Neural progenitor cell (in vitro differentiated cells): ENCODE data around the gene REN. TPM values are rescaled to one million over a fixed set of nuclear protein-coding genes. Genes with fewer than 3 reads are reported as not detected.

Source experiments
- DNase-seq: peaks from one replicate; pipeline ENCODE4 v3.0.0-alpha.2; 2016; ENCODE audit warnings: low spot score
- H2AFZ ChIP-seq: fragments of 200-600 bp; sonication (generic); replicated peaks from 2 replicates; pipeline ENCODE4 v1.6.1; 2016; ENCODE audit warnings: antibody characterized with exemption
- H3F3A ChIP-seq: fragments of 200-600 bp; sonication (generic); 2 replicates; pipeline ENCODE4 v1.6.1; 2016; ENCODE audit warnings: antibody characterized with exemption, low read depth
- H3K27ac ChIP-seq: fragments of 200-600 bp; sonication (generic); 2 replicates; pipeline ENCODE4 v1.5.1; 2016; ENCODE audit warnings: mild to moderate bottlenecking
- H3K27me3 ChIP-seq: fragments of 200-600 bp; sonication (generic); 2 replicates; pipeline ENCODE4 v1.6.1; 2016; ENCODE audit warnings: mild to moderate bottlenecking, moderate library complexity
- H3K36me3 ChIP-seq: fragments of 200-600 bp; sonication (generic); 2 replicates; pipeline ENCODE4 v1.5.1; 2016
- H3K4me1 ChIP-seq: fragments of 200-600 bp; sonication (generic); 2 replicates; pipeline ENCODE4 v1.6.1; 2016; ENCODE audit warnings: mixed run types
- H3K4me2 ChIP-seq: fragments of 200-600 bp; sonication (generic); 2 replicates; pipeline ENCODE4 v1.6.1; 2016
- H3K4me3 ChIP-seq: fragments of 200-600 bp; sonication (generic); 2 replicates; pipeline ENCODE4 v1.5.1; 2016
- H3K79me2 ChIP-seq: fragments of 200-600 bp; sonication (generic); 2 replicates; pipeline ENCODE4 v1.6.1; 2016; ENCODE audit warnings: low read depth
- H3K9ac ChIP-seq: fragments of 200-600 bp; sonication (generic); 2 replicates; pipeline ENCODE4 v1.6.1; 2016
- H3K9me3 ChIP-seq: fragments of 200-600 bp; sonication (generic); 2 replicates; pipeline ENCODE4 v1.5.1; 2016; ENCODE audit warnings: low read depth
- H4K20me1 ChIP-seq: fragments of 200-600 bp; sonication (generic); 2 replicates; pipeline ENCODE4 v1.6.1; 2016; ENCODE audit warnings: low read depth
- H3K27ac Mint-ChIP-seq: 3 replicates; pipeline ENCODE4 v1.8.0; 2021; ENCODE audit warnings: mixed read lengths
- H3K27me3 Mint-ChIP-seq: 2 replicates; pipeline ENCODE4 v1.8.0; 2022; ENCODE audit warnings: low read depth, mild to moderate bottlenecking, inconsistent platforms, moderate library complexity, mixed read lengths; ENCODE audit not compliant: insufficient read depth
- H3K36me3 Mint-ChIP-seq: 3 replicates; pipeline ENCODE4 v1.8.0; 2021; ENCODE audit warnings: mixed read lengths
- H3K4me1 Mint-ChIP-seq: 3 replicates; pipeline ENCODE4 v1.8.0; 2021; ENCODE audit warnings: mixed read lengths
- H3K4me3 Mint-ChIP-seq: 3 replicates; pipeline ENCODE4 v1.8.0; 2021; ENCODE audit warnings: mild to moderate bottlenecking, moderate library complexity, mixed read lengths
- H3K9me3 Mint-ChIP-seq: 3 replicates; pipeline ENCODE4 v1.8.0; 2020; ENCODE audit warnings: mixed read lengths
- CTCF ChIP-seq: fragments of 200-600 bp; sonication (generic); IDR thresholded peaks from 2 replicates; pipeline ENCODE4 v1.5.1; 2017; ENCODE audit warnings: antibody characterized with exemption, mild to moderate bottlenecking
- EZH2 ChIP-seq: fragments of 200-600 bp; sonication (generic); IDR thresholded peaks from 2 replicates; pipeline ENCODE4 v1.6.1; 2017; ENCODE audit warnings: antibody characterized with exemption, mild to moderate bottlenecking, moderate library complexity
- EZH2phosphoT487 ChIP-seq: fragments of 200-600 bp; sonication (generic); IDR thresholded peaks from 2 replicates; pipeline ENCODE4 v1.6.1; 2017; ENCODE audit warnings: antibody characterized with exemption
- total RNA-seq: library from RNA; depleted of rRNA; stranded (reverse); fragments of >200 nt; gene quantifications from 2 replicates; pipeline ENCODE4 v1.2.3, GENCODE V29; 2015; ENCODE audit warnings: low replicate concordance

Gene REN
- total RNA-seq, 1 donor from 2014 or later: not detected

GRCh38 chr1:204174958-204175357, 8.8 kb upstream of the REN start:
- no peak for TF ChIP-seq EZH2phosphoT487
- TF ChIP-seq EZH2: no peak
- TF ChIP-seq CTCF: no peak
- H3K9me3 ChIP-seq: peaks cover under 1% of the 10 kb centered on the region
- H2AFZ ChIP-seq: no peak overlapping the region
- H3K79me2 ChIP-seq: no peaks in the 10 kb centered on the region
- Mint-ChIP-seq H3K4me1 (no peaks in the 10 kb centered on the region), H3K9me3 (peaks cover 13% of the 10 kb centered on the region), H3K4me3 (no peak overlapping the region), H3K27me3 (peaks cover 4% of the 10 kb centered on the region), H3K36me3 (no peaks in the 10 kb centered on the region), H3K27ac (no peak overlapping the region)
- H3K27me3 ChIP-seq: peaks cover 28% of the 10 kb centered on the region
- H3K4me2 ChIP-seq: no peak overlapping the region
- no peaks in the 10 kb centered on the region for H3F3A ChIP-seq
- H3K36me3 ChIP-seq: no peaks in the 10 kb centered on the region
- H3K4me1 ChIP-seq: no peaks in the 10 kb centered on the region
- H4K20me1 ChIP-seq: no peaks in the 10 kb centered on the region
- no peak overlapping the region for H3K4me3 ChIP-seq
- H3K9ac ChIP-seq: no peak overlapping the region
- H3K27ac ChIP-seq: no peak overlapping the region
- DNase-seq: no peak

DNA sequence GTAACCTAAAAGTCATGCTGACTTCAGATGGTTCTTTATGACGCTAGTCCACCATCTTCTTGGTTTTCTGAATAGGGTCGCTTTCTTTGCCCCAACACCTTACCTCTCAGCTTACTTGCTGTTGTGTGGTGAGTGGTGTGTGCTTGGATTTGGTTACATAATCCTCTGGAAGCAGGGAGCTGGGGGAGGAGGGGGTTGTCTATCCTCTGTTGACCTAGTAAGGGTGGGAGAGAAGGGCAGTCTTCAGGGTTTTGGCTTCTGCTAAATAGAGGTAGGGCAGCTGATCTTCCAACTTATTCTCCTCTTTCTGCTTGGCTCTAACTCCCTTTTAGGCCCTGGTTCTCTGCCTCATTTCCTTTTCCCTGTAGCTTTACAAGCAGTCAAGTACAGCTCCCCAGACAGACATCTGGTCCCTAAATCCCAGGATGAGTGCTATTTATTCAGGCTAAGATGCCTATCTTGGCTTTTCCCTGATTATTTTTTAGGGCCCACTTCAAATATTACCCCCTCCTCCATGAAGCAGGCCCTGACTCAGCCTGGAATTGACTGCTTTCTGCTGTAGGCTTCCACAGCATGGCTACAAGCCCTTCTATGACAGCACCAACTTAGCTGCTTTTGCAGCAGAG, 6.4 kb upstream of the REN start:
- Histone ChIP-seq H3K4me3 (no peak overlapping the region), H3K9ac (no peak overlapping the region), H3K36me3 (no peaks in the 10 kb centered on the region), H3K27ac (no peak overlapping the region), H3K27me3 (peaks cover 28% of the 10 kb centered on the region), H2AFZ (no peak overlapping the region), H3F3A (no peaks in the 10 kb centered on the region), H3K79me2 (no peaks in the 10 kb centered on the region), H3K9me3 (peaks cover 11% of the 10 kb centered on the region), H3K4me1 (no peaks in the 10 kb centered on the region), H4K20me1 (no peaks in the 10 kb centered on the region), H3K4me2 (no peak overlapping the region)
- no peak for TF ChIP-seq EZH2
- no peak for TF ChIP-seq EZH2phosphoT487
- no peak for TF ChIP-seq CTCF
- no peak for DNase-seq
- Mint-ChIP-seq H3K4me3 (no peak overlapping the region), H3K27ac (no peak overlapping the region), H3K27me3 (no peaks in the 10 kb centered on the region), H3K9me3 (peaks cover 24% of the 10 kb centered on the region), H3K36me3 (no peaks in the 10 kb centered on the region), H3K4me1 (no peaks in the 10 kb centered on the region)

GRCh38 chr1:204171751-204172178, 5.6 kb upstream of the REN start:
- H3K79me2 ChIP-seq: no peaks in the 10 kb centered on the region

More at GRCh38 chr1:204171751-204172178, 5.6 kb upstream of the REN start:
- H3K4me3 Mint-ChIP-seq: no peak overlapping the region
- no peak for TF ChIP-seq EZH2phosphoT487
- TF ChIP-seq EZH2: no peak
- TF ChIP-seq CTCF: no peak
- Histone ChIP-seq H3F3A (no peaks in the 10 kb centered on the region), H3K9me3 (peaks cover 11% of the 10 kb centered on the region), H3K4me2 (no peak overlapping the region), H3K27me3 (peaks cover 25% of the 10 kb centered on the region), H2AFZ (no peak overlapping the region), H3K9ac (no peak overlapping the region), H3K4me1 (no peaks in the 10 kb centered on the region), H3K4me3 (no peak overlapping the region), H3K36me3 (no peaks in the 10 kb centered on the region), H4K20me1 (no peaks in the 10 kb centered on the region), H3K27ac (no peak overlapping the region)
- no peak overlapping the region for H3K27ac Mint-ChIP-seq
- no peaks in the 10 kb centered on the region for H3K27me3 Mint-ChIP-seq
- peaks cover 24% of the 10 kb centered on the region for H3K9me3 Mint-ChIP-seq
- H3K36me3 Mint-ChIP-seq: no peaks in the 10 kb centered on the region
- no peaks in the 10 kb centered on the region for H3K4me1 Mint-ChIP-seq
- no peak for DNase-seq
